SK-N-SH treated with all-trans-retinoic acid at 6 μM for 48 hours (cell line): Measurements from ENCODE around the gene GRIK3.

Source experiments
- ATAC-seq: fragments of 200-7000 bp; cut with Tn5 transposase; 3 replicates; pipeline ENCODE4 v1.9.1; 2020; ENCODE audit warnings: mild to moderate bottlenecking, moderate library complexity
- ARNTL ChIP-seq: fragments of 450-650 bp; formaldehyde crosslinking; IDR thresholded peaks from 2 replicates; pipeline ENCODE4 v1.5.0; 2020; ENCODE audit warnings: low read depth, mild to moderate bottlenecking, moderate library complexity, borderline replicate concordance
- BACH2 ChIP-seq: fragments of 250-450 bp; sonication (Bioruptor Pico); IDR thresholded peaks from 2 replicates; pipeline ENCODE4 v1.9.0; 2021; ENCODE audit warnings: mild to moderate bottlenecking, borderline replicate concordance
- CSDC2 ChIP-seq: fragments of 250-450 bp; sonication (Bioruptor Pico); IDR thresholded peaks from 2 replicates; pipeline ENCODE4 v1.5.0; 2020; ENCODE audit warnings: mild to moderate bottlenecking, moderate library complexity
- GLIS3 ChIP-seq: fragments of 250-450 bp; sonication (Bioruptor Pico); IDR thresholded peaks from 2 replicates; pipeline ENCODE4 v1.5.0; 2020; ENCODE audit warnings: mild to moderate bottlenecking, moderate library complexity
- ISL1 ChIP-seq: fragments of 250-450 bp; sonication (Bioruptor Pico); IDR thresholded peaks from 2 replicates; pipeline ENCODE4 v2.1.2; 2022; ENCODE audit warnings: mild to moderate bottlenecking, moderate library complexity
- PATZ1 ChIP-seq: fragments of 250-450 bp; sonication (Bioruptor Pico); IDR thresholded peaks from 2 replicates; pipeline ENCODE4 v1.8.0; 2020; ENCODE audit warnings: mild to moderate bottlenecking, moderate library complexity, borderline replicate concordance
- POU6F1 ChIP-seq: fragments of 250-450 bp; sonication (Bioruptor Pico); IDR thresholded peaks from 2 replicates; pipeline ENCODE4 v1.8.0; 2021; ENCODE audit warnings: low read depth, mild to moderate bottlenecking, moderate library complexity, borderline replicate concordance
- PPARA ChIP-seq: fragments of 250-450 bp; sonication (Bioruptor Pico); IDR thresholded peaks from 2 replicates; pipeline ENCODE4 v1.5.0; 2020; ENCODE audit warnings: mild to moderate bottlenecking, borderline replicate concordance
- RARB ChIP-seq: fragments of 250-450 bp; sonication (Bioruptor Pico); IDR thresholded peaks from 2 replicates; pipeline ENCODE4 v1.8.0; 2021; ENCODE audit warnings: mild to moderate bottlenecking, moderate library complexity
- SNAI2 ChIP-seq: fragments of 250-450 bp; sonication (Bioruptor Pico); IDR thresholded peaks from 2 replicates; pipeline ENCODE4 v1.5.0; 2020; ENCODE audit warnings: mild to moderate bottlenecking, moderate library complexity
- TCF4 ChIP-seq: fragments of 250-450 bp; sonication (Bioruptor Pico); IDR thresholded peaks from 2 replicates; pipeline ENCODE4 v1.8.0; 2021; ENCODE audit warnings: mild to moderate bottlenecking, moderate library complexity, borderline replicate concordance
- ZC3H10 ChIP-seq: fragments of 250-450 bp; sonication (Bioruptor Pico); IDR thresholded peaks from 2 replicates; pipeline ENCODE4 v1.5.1; 2021; ENCODE audit warnings: mild to moderate bottlenecking, moderate library complexity
- ZFP3 ChIP-seq: fragments of 250-450 bp; sonication (Bioruptor Pico); IDR thresholded peaks from 2 replicates; pipeline ENCODE4 v1.5.0; 2020; ENCODE audit warnings: mild to moderate bottlenecking, moderate library complexity
- ZFP30 ChIP-seq: fragments of 450-650 bp; formaldehyde crosslinking; IDR thresholded peaks from 2 replicates; pipeline ENCODE4 v1.5.0; 2022; ENCODE audit warnings: mild to moderate bottlenecking, moderate library complexity
- ZNF565 ChIP-seq: fragments of 450-650 bp; formaldehyde crosslinking; conservative IDR thresholded peaks from 2 replicates; pipeline ENCODE4 v1.5.0; 2020; ENCODE audit warnings: low read depth, mild to moderate bottlenecking, moderate library complexity
- ZNF70 ChIP-seq: fragments of 450-650 bp; formaldehyde crosslinking; IDR thresholded peaks from 2 replicates; pipeline ENCODE4 v1.5.0; 2020; ENCODE audit warnings: mild to moderate bottlenecking, moderate library complexity
- ZNF8 ChIP-seq: fragments of 450-650 bp; formaldehyde crosslinking; IDR thresholded peaks from 2 replicates; pipeline ENCODE4 v1.5.0; 2020; ENCODE audit warnings: mild to moderate bottlenecking, moderate library complexity
- TF ChIP-seq, protein P1 (sequence below): fragments of 250-450 bp; sonication (Bioruptor Pico); IDR thresholded peaks from 2 replicates; pipeline ENCODE4 v1.5.1; 2021; ENCODE audit warnings: mild to moderate bottlenecking, moderate library complexity
- TF ChIP-seq, protein P2 (sequence below): fragments of 250-450 bp; sonication (Bioruptor Pico); IDR thresholded peaks from 2 replicates; pipeline ENCODE4 v1.5.1; 2020; ENCODE audit warnings: low read depth, mild to moderate bottlenecking, moderate library complexity

Gene GRIK3

GRCh38 chr1:37051346-37051745, 17.0 kb upstream of the GRIK3 start:
- ATAC-seq = no peak; the same call in 2 of the 3 replicates
- TF ChIP-seq PATZ1 (no peak), ZC3H10 (CRISPR knock-in tag) (no peak), POU6F1 (CRISPR knock-in tag) (no peak), ZNF8 (CRISPR knock-in tag) (no peak), TCF4 (CRISPR knock-in tag) (no peak), ISL1 (no peak), ZNF70 (CRISPR knock-in tag) (no peak), ZFP3 (CRISPR knock-in tag) (no peak), GLIS3 (no peak), CSDC2 (CRISPR knock-in tag) (no peak)

- TF ChIP-seq ZNF8 (CRISPR knock-in tag) = no peak
- no peak for TF ChIP-seq CSDC2 (CRISPR knock-in tag)
- TF ChIP-seq ARNTL (CRISPR knock-in tag) = no peak
- no peak for TF ChIP-seq PATZ1
- TF ChIP-seq BACH2 (CRISPR knock-in tag) = no peak
- TF ChIP-seq, protein P1, sequence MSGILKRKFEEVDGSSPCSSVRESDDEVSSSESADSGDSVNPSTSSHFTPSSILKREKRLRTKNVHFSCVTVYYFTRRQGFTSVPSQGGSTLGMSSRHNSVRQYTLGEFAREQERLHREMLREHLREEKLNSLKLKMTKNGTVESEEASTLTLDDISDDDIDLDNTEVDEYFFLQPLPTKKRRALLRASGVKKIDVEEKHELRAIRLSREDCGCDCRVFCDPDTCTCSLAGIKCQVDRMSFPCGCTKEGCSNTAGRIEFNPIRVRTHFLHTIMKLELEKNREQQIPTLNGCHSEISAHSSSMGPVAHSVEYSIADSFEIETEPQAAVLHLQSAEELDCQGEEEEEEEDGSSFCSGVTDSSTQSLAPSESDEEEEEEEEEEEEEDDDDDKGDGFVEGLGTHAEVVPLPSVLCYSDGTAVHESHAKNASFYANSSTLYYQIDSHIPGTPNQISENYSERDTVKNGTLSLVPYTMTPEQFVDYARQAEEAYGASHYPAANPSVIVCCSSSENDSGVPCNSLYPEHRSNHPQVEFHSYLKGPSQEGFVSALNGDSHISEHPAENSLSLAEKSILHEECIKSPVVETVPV = no peak
- no peak for TF ChIP-seq RARB (CRISPR knock-in tag)
- no peak for TF ChIP-seq GLIS3
- TF ChIP-seq, all 23 proteins: peak for 0
- ATAC-seq = no peak
These were observed 13.2 kb upstream of the GRIK3 start for GRCh38 chr1:37047542-37047941.

DNA sequence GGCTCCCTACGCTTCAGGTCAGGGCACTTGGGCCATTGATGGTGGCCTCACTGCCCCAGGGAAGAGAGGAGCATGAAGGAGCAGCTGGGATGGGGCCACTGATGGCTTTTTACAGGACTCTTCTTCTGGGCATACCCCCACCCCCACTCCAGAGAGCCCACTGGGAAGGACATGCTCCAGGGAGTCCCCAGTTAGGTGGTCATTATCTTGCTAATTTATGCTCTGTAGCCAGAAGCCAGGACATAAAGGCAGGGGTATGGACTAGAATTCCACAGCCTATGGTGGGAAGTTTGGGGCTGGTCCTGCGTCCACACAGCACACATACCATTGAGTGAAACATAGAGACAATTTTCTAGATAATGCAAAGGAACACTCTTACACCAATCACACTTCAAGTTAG, 8.8 kb upstream of the GRIK3 start:
- no peak for TF ChIP-seq GLIS3
- no peak for TF ChIP-seq ZC3H10 (CRISPR knock-in tag)
- TF ChIP-seq ZNF565 = no peak
- TF ChIP-seq, protein P2, sequence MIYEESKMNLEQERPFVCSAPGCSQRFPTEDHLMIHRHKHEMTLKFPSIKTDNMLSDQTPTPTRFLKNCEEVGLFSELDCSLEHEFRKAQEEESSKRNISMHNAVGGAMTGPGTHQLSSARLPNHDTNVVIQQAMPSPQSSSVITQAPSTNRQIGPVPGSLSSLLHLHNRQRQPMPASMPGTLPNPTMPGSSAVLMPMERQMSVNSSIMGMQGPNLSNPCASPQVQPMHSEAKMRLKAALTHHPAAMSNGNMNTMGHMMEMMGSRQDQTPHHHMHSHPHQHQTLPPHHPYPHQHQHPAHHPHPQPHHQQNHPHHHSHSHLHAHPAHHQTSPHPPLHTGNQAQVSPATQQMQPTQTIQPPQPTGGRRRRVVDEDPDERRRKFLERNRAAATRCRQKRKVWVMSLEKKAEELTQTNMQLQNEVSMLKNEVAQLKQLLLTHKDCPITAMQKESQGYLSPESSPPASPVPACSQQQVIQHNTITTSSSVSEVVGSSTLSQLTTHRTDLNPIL (CRISPR knock-in tag) = no peak
- no peak for TF ChIP-seq SNAI2
- TF ChIP-seq, protein P1 = no peak
- TF ChIP-seq RARB (CRISPR knock-in tag) = no peak
- TF ChIP-seq PATZ1 = no peak
- no peak for TF ChIP-seq ZFP30 (CRISPR knock-in tag)
- TF ChIP-seq PPARA (CRISPR knock-in tag) = no peak
- no peak for TF ChIP-seq CSDC2 (CRISPR knock-in tag)
- TF ChIP-seq TCF4 (CRISPR knock-in tag) = no peak
- TF ChIP-seq POU6F1 (CRISPR knock-in tag) = no peak
- no peak for ATAC-seq
